Lower leg skin (tissue), 4 donors: ENCODE results near the gene NMT2. TPM values are rescaled to one million over a fixed set of nuclear protein-coding genes. Genes with fewer than 3 reads are reported as not detected.

Experiments
- DNase-seq, 2 donors: peaks; one replicate each; pipeline ENCODE4 v3.0.0-alpha.2; 2019; ENCODE audit warnings: low spot score in 2 of 2
- H3K4me3 ChIP-seq: fragments of 200-600 bp; sonication (generic); 2 replicates; pipeline ENCODE4 v1.5.1; 2017; ENCODE audit warnings: mild to moderate bottlenecking, low read depth; ENCODE audit not compliant: poor library complexity, severe bottlenecking
- POLR2A ChIP-seq, 2 donors: fragments of 450-650 bp; IDR thresholded peaks; one replicate each; pipeline ENCODE4 v1.6.1; 2016 to 2017; ENCODE audit warnings: antibody characterized with exemption in 2 of 2, mild to moderate bottlenecking in 1 of 2, moderate library complexity in 1 of 2
- WGBS, 2 donors: methylation state at CpG; one replicate each; pipeline ENCODE4 v1.1.5; 2018; 5-methylcytosine and 5-hydroxymethylcytosine counted together
- intact Hi-C: fragments of 100-400 bp; cut with DNase I; formaldehyde crosslinking; loops from one replicate; pipeline ENCODE4 v1.15.0; 2023; ENCODE audit warnings: low total_unique reads
- total RNA-seq, 4 donors: library from RNA; depleted of rRNA; stranded (reverse); fragments of >200 nt; gene quantifications; one replicate each; pipeline ENCODE4 v1.1.0, GENCODE V29; 2016
- TF ChIP-seq, protein P1 (sequence below), 3 donors: fragments of 450-650 bp; IDR thresholded peaks; one replicate each; pipeline ENCODE4 v1.5.1; 2016; ENCODE audit warnings: antibody characterized with exemption in 3 of 3, mild to moderate bottlenecking in 3 of 3, moderate library complexity in 2 of 3

Gene NMT2
- total RNA-seq, 4 donors from 2014 or later: 15.9 to 23.4 (median 20.9) TPM

DNA sequence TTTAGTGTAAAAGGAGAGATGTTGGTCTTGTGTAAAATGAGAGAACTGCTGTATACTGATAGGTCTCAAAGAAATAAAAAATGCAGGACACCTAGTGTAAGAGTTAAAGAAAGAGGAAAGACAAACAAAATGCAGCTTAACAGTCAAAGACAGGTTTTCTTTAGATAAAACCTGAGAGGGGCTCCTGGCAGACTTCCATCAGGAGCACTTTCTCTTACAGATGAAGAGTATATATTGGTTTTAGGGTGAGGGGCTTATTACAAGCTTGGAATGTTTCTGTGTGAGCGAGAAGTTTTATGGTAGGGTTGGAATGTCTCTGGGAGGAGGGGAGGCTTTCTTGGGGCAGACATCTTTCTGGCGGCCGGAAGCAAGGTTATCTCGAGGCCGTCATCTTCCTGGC is 96.1 kb downstream of the NMT2 start:
- TF ChIP-seq, protein P1, sequence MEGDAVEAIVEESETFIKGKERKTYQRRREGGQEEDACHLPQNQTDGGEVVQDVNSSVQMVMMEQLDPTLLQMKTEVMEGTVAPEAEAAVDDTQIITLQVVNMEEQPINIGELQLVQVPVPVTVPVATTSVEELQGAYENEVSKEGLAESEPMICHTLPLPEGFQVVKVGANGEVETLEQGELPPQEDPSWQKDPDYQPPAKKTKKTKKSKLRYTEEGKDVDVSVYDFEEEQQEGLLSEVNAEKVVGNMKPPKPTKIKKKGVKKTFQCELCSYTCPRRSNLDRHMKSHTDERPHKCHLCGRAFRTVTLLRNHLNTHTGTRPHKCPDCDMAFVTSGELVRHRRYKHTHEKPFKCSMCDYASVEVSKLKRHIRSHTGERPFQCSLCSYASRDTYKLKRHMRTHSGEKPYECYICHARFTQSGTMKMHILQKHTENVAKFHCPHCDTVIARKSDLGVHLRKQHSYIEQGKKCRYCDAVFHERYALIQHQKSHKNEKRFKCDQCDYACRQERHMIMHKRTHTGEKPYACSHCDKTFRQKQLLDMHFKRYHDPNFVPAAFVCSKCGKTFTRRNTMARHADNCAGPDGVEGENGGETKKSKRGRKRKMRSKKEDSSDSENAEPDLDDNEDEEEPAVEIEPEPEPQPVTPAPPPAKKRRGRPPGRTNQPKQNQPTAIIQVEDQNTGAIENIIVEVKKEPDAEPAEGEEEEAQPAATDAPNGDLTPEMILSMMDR (IDR thresholded peaks at IDR 0.05): no peak
- TF ChIP-seq POLR2A (IDR thresholded peaks at IDR 0.05): no peak
- intact Hi-C loops: no loop called here
- 83 to 96% methylated on average over 5 of the region's 5 CpGs for WGBS, 2 donors

DNA sequence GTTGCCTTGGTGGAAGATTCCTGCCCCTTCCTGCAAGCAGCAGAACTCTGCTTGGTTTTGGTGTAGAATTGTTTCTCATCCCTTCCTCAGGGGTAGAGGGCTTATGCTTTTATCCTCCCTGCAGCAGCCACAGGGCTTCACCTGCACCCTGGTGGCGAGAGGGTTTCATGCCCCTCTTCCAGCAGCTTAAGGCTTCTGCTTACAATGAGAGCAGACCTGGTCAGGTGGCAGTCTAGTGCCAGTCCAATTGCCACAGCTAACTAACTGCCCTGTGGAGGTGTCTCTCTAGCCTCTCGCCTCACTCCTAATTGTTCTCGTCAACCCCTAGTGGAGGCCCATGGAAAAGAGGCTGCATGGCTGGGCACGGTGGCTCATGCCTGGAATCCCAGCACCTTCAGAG is 99.3 kb downstream of the NMT2 start:
- WGBS, 2 donors: 67 to 83% methylated on average over 4 of the region's 4 CpGs
- no peak overlapping the region for H3K4me3 ChIP-seq
- DNase-seq: no peak
- intact Hi-C loops: no loop called here
- no peak for TF ChIP-seq POLR2A (IDR thresholded peaks at IDR 0.05)
- TF ChIP-seq, protein P1 (IDR thresholded peaks at IDR 0.05): no peak

More for the DNA sequence above, 96.1 kb downstream of the NMT2 start:
- no peak overlapping the region for H3K4me3 ChIP-seq
- DNase-seq: no peak

DNA sequence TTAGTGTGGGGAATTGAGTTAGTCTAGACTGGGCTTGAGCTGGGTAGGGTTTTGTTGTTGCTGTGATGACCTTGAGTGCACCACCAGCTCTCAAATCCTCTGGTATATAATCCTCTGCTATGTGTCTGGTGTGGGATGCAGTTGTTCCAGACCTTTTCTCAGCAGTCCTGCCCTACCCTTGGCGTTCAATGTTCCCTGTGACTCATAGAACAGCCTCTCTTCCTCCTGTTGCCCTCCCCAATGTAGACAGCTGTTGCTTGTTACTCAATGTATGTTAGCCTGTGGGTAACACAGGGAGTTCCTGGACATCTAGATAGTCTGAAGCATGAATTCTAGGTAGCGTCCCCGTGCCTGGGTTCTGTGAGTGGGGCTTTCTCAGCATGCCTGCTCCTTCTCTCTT is 99.7 kb downstream of the NMT2 start:
- 76 to 78% methylated on average over 3 of the region's 3 CpGs for WGBS, 2 donors
- intact Hi-C loops: no loop called here
- TF ChIP-seq, protein P1 (IDR thresholded peaks at IDR 0.05): no peak
- TF ChIP-seq POLR2A (IDR thresholded peaks at IDR 0.05): no peak
- H3K4me3 ChIP-seq: no peak overlapping the region
- no peak for DNase-seq

DNA sequence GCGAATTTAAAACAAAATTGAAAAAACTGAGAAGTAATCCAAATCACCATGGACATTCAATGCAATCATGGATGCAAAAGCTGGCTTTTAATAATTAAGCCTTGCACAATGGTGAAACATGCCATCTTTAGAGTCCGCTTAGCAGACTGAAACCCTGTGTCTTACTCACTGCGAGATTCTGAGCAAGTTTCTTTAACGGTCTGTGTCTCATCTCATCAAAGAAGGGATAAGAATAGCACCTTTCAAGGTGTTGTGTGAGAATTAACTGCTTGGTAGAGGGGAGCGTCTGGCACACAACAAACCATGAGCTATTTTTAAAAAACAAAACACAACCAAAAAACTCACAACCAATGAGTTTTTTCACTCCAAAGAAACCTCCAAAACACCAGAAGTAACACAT is 101.3 kb downstream of the NMT2 start:
- no peak for DNase-seq
- no peak for TF ChIP-seq POLR2A (IDR thresholded peaks at IDR 0.05)
- TF ChIP-seq, protein P1 (IDR thresholded peaks at IDR 0.05): no peak
- intact Hi-C loops: no loop called here
- 86 to 91% methylated on average over 5 of the region's 5 CpGs for WGBS, 2 donors
- H3K4me3 ChIP-seq: no peak overlapping the region

DNA sequence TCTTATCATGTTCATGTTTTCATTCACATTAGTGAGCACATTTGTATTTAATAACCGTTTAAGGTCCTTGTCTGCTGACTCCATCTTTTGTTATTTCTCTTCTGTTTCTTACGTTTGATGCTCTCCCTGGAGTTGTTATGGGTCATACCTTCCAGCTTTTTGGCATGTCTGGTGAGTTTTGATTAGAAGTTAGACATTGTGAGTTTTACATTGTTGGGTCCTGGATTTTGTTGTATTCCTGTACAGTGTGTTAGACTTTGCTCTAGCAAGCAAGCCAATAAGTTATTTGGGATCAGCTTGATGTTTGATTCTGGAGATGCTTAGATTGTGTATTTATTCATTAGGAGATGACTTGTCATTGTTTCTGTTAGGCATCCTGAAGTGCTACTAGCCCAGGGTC is 107.9 kb downstream of the NMT2 start:
- TF ChIP-seq, protein P1 (IDR thresholded peaks at IDR 0.05): no peak
- no peak for TF ChIP-seq POLR2A (IDR thresholded peaks at IDR 0.05)
- no peak for DNase-seq
- no peak overlapping the region for H3K4me3 ChIP-seq
- 81 to 84% methylated on average over 2 of the region's 2 CpGs for WGBS, 2 donors
- intact Hi-C loops: no loop called here

DNA sequence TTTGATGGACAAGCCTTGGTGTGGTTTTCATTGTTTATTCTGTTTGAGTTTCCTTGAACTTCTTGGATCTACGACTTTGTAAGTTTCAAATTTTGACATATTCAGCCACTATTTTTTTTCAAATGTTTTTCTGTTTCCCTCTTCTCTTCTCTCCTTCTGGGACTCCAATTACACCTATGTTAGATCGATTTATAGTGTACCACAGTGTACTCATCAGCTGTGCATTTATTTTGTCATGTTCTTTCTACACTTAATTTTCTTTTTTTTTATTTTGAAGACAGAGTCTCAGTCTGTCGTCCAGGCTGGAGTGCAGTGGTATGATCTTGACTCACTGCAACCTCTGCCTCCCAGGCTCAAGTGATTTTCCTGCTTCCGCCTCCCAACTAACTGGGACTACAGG is 108.6 kb downstream of the NMT2 start:
- 77 to 82% methylated on average over 4 of the region's 4 CpGs for WGBS, 2 donors
- no peak overlapping the region for H3K4me3 ChIP-seq
- DNase-seq: no peak
- intact Hi-C loops: no loop called here
- TF ChIP-seq, protein P1 (IDR thresholded peaks at IDR 0.05): no peak
- TF ChIP-seq POLR2A (IDR thresholded peaks at IDR 0.05): no peak
